Stimulated activated CD4-positive, alpha-beta T cell treated with anti-CD3 and anti-CD28 coated beads, TNF-alpha, amount 100 ng/mL, for 4 hours (primary cell): ENCODE data around the gene METAP1.
"Not testable (repeated sequence)": the region's sequence is repeated elsewhere in the genome, so short reads cannot be mapped to it uniquely, and the experiment has no call there.

Experiments
- DNase-seq, 3 experiments: peaks; one replicate each; pipeline ENCODE4 v3.0.0-alpha.2; 2020; ENCODE audit warnings: low read depth in 3 of 3

The METAP1 gene

GRCh38 chr4:99099814-99100213 is 104.3 kb downstream of the METAP1 start:
- not testable (repeated sequence) for DNase-seq

GRCh38 chr4:99100876-99101275 is 105.4 kb downstream of the METAP1 start:
- DNase-seq, result no peak

GRCh38 chr4:99102634-99103033 is 107.1 kb downstream of the METAP1 start:
- DNase-seq, result no peak

GRCh38 chr4:99103166-99103565 is 107.6 kb downstream of the METAP1 start:
- no peak for DNase-seq

- DNase-seq, result no peak
These were observed 108.6 kb downstream of the METAP1 start for GRCh38 chr4:99104153-99104552.

GRCh38 chr4:99109286-99109685 is 113.8 kb downstream of the METAP1 start:
- not testable (repeated sequence) for DNase-seq
